HG03135 (cell line): ENCODE data around the gene BOLA2B.
"Not testable (repeated sequence)": the region's sequence is repeated elsewhere in the genome, so short reads cannot be mapped to it uniquely, and the experiment has no call there.

Experiments used
- ATAC-seq: cut with Tn5 transposase; IDR thresholded peaks from one replicate; pipeline ENCODE4 v1.9.1; 2021; ENCODE audit warnings: mild to moderate bottlenecking, moderate library complexity; ENCODE audit not compliant: unreplicated experiment

Gene BOLA2B

GRCh38 chr16:30193615-30194014 is at the start of gene BOLA2B, which contains the start of gene SLX1A:
Gene BOLA2B (minus strand): TSS chr16:30193666. CDS start chr16:30193595, 71 bp downstream.
Gene SLX1A (plus strand): TSS chr16:30193875. CDS start chr16:30194085, 210 bp downstream.
- peak; percentile 86 for ATAC-seq

GRCh38 chr16:30217082-30217481 is 23.6 kb upstream of the BOLA2B start:
- not testable (repeated sequence) for ATAC-seq

GRCh38 chr16:30211414-30211813 is 17.9 kb upstream of the BOLA2B start:
- ATAC-seq = not testable (repeated sequence)

- not testable (repeated sequence) for ATAC-seq
Observed at GRCh38 chr16:30209032-30209431, 15.6 kb upstream of the BOLA2B start.

GRCh38 chr16:30207063-30207704 is 13.7 kb upstream of the BOLA2B start:
- ATAC-seq = not testable (repeated sequence)

- ATAC-seq = not testable (repeated sequence)
Observed at GRCh38 chr16:30206252-30206651, 12.8 kb upstream of the BOLA2B start.

GRCh38 chr16:30205541-30206236 is 12.2 kb upstream of the BOLA2B start:
- not testable (repeated sequence) for ATAC-seq

GRCh38 chr16:30199608-30200343 is 6.3 kb upstream of the BOLA2B start:
- not testable (repeated sequence) for ATAC-seq

- not testable (repeated sequence) for ATAC-seq
Observed at GRCh38 chr16:30199049-30199448, 5.6 kb upstream of the BOLA2B start, which contains the start of gene SULT1A3. Gene SULT1A3 (plus strand): TSS chr16:30199255. CDS start chr16:30200729, 1,474 bp downstream.

- ATAC-seq = not testable (repeated sequence)
Observed at GRCh38 chr16:30197001-30197400, 3.5 kb upstream of the BOLA2B start.

GRCh38 chr16:30194172-30194925 is 883 bp upstream of the BOLA2B start:
- peak; percentile 57 for ATAC-seq

- ATAC-seq = peak; percentile 15
Observed at GRCh38 chr16:30193098-30193497, 368 bp downstream of the BOLA2B start.

GRCh38 chr16:30191158-30191557 is 2.3 kb downstream of the BOLA2B start:
- ATAC-seq = not testable (repeated sequence)

GRCh38 chr16:30187971-30188561 is 5.4 kb downstream of the BOLA2B start:
- no peak for ATAC-seq

- ATAC-seq = no peak
Observed at GRCh38 chr16:30187556-30187865, 6.0 kb downstream of the BOLA2B start.

- no peak for ATAC-seq
Observed at GRCh38 chr16:30186782-30187555, 6.5 kb downstream of the BOLA2B start.

- no peak for ATAC-seq
Observed at GRCh38 chr16:30186444-30186781, 7.1 kb downstream of the BOLA2B start.

GRCh38 chr16:30185683-30186421 is 7.6 kb downstream of the BOLA2B start:
- ATAC-seq = peak; percentile 32
